GM18873 (cell line): Measurements from ENCODE around the gene FAH.
"Not testable (repeated sequence)": the region's sequence is repeated elsewhere in the genome, so short reads cannot be mapped to it uniquely, and the experiment has no call there.

Experiments
- ATAC-seq: cut with Tn5 transposase; IDR thresholded peaks from one replicate; pipeline ENCODE4 v1.9.1; 2021; ENCODE audit warnings: mild to moderate bottlenecking, moderate library complexity, moderate number of reproducible peaks; ENCODE audit not compliant: unreplicated experiment, low FRiP score

Gene FAH

GRCh38 chr15:80151148-80151547 lies 1.7 kb upstream of the FAH start:
- ATAC-seq: no peak

- no peak for ATAC-seq
Measured at GRCh38 chr15:80151576-80151975, 1.2 kb upstream of the FAH start.

GRCh38 chr15:80152180-80152895 lies 461 bp upstream of the FAH start:
- peak; percentile 50 for ATAC-seq

- no peak for ATAC-seq
Measured at GRCh38 chr15:80153900-80154299, 1.1 kb downstream of the FAH start.

- no peak for ATAC-seq
Measured at GRCh38 chr15:80154336-80154735, 1.5 kb downstream of the FAH start.

- no peak for ATAC-seq
Measured at GRCh38 chr15:80155001-80155377, 2.2 kb downstream of the FAH start.

- not testable (repeated sequence) for ATAC-seq
Measured at GRCh38 chr15:80155378-80156175, 2.8 kb downstream of the FAH start.

- ATAC-seq: no peak
Measured at GRCh38 chr15:80156176-80156720, 3.4 kb downstream of the FAH start.

- no peak for ATAC-seq
Measured at GRCh38 chr15:80157215-80157614, 4.4 kb downstream of the FAH start.

GRCh38 chr15:80159301-80159700 lies 6.5 kb downstream of the FAH start:
- ATAC-seq: no peak

- no peak for ATAC-seq
Measured at GRCh38 chr15:80159811-80160569, 7.2 kb downstream of the FAH start.

- ATAC-seq: no peak
Measured at GRCh38 chr15:80160570-80161156, 7.9 kb downstream of the FAH start.

- no peak for ATAC-seq
Measured at GRCh38 chr15:80161468-80162016, 8.7 kb downstream of the FAH start.

- no peak for ATAC-seq
Measured at GRCh38 chr15:80162059-80162554, 9.3 kb downstream of the FAH start.

GRCh38 chr15:80163217-80163616 lies 10.4 kb downstream of the FAH start:
- ATAC-seq: no peak

GRCh38 chr15:80163897-80164296 lies 11.1 kb downstream of the FAH start:
- ATAC-seq: no peak

- ATAC-seq: no peak
Measured at GRCh38 chr15:80167936-80168335, 15.1 kb downstream of the FAH start.

- no peak for ATAC-seq
Measured at GRCh38 chr15:80168421-80168820, 15.6 kb downstream of the FAH start.

GRCh38 chr15:80169768-80170357 lies 17.1 kb downstream of the FAH start:
- ATAC-seq: no peak

GRCh38 chr15:80170596-80170995 lies 17.8 kb downstream of the FAH start:
- ATAC-seq: no peak
